ES-I3 (cell line): ENCODE measurements around the gene COPZ1.

Experiments used
- H3K36me3 ChIP-seq: 2 replicates; pipeline ENCODE4 v1.6.1; 2013; ENCODE audit warnings: mild to moderate bottlenecking, low read length, control low read depth, moderate library complexity; ENCODE audit not compliant: insufficient read depth
- H3K4me1 ChIP-seq: 2 replicates; pipeline ENCODE4 v1.6.1; 2013; ENCODE audit warnings: mild to moderate bottlenecking, control low read depth, low read length; ENCODE audit not compliant: insufficient read depth
- H3K9ac ChIP-seq: 2 replicates; pipeline ENCODE4 v1.6.1; 2013; ENCODE audit warnings: low read depth, mild to moderate bottlenecking, low read length, moderate library complexity
- H3K9me3 ChIP-seq: 2 replicates; pipeline ENCODE4 v1.6.1; 2013; ENCODE audit warnings: mild to moderate bottlenecking, low read length, moderate library complexity; ENCODE audit not compliant: control insufficient read depth, insufficient read depth

Gene COPZ1

GRCh38 chr12:54379398-54380201, 54.7 kb downstream of the COPZ1 start:
- peak overlapping the region; percentile 42; the same call in 1 of the 2 replicates for H3K9ac ChIP-seq
- H3K4me1 ChIP-seq, result peaks cover 4% of the 10 kb centered on the region; the same call in 1 of the 2 replicates
- H3K36me3 ChIP-seq, result no peaks in the 10 kb centered on the region
- H3K9me3 ChIP-seq, result no peaks in the 10 kb centered on the region

GRCh38 chr12:54381136-54381535, 56.2 kb downstream of the COPZ1 start:
- no peak overlapping the region for H3K9ac ChIP-seq
- H3K4me1 ChIP-seq, result peaks cover 17% of the 10 kb centered on the region
- no peaks in the 10 kb centered on the region for H3K9me3 ChIP-seq
- H3K36me3 ChIP-seq, result no peaks in the 10 kb centered on the region

GRCh38 chr12:54383041-54383609, 58.2 kb downstream of the COPZ1 start:
- Histone ChIP-seq H3K36me3 (no peaks in the 10 kb centered on the region), H3K9me3 (no peaks in the 10 kb centered on the region), H3K4me1 (peaks cover 37% of the 10 kb centered on the region), H3K9ac (no peak overlapping the region)

- H3K4me1 ChIP-seq, result peaks cover 52% of the 10 kb centered on the region
- H3K9ac ChIP-seq, result peak within 1 kb of the TSS; percentile 33; the same call in 1 of the 2 replicates
- H3K9me3 ChIP-seq, result no peaks in the 10 kb centered on the region
- no peaks in the 10 kb centered on the region for H3K36me3 ChIP-seq
Measured at GRCh38 chr12:54384591-54385041, 59.7 kb downstream of the COPZ1 start, which contains the start of gene ZNF385A. Gene ZNF385A, minus strand, starts transcription at chr12:54384733. Its CDS starts 219 bp downstream, at chr12:54384514.

GRCh38 chr12:54385251-54385914, 60.5 kb downstream of the COPZ1 start:
- H3K9me3 ChIP-seq, result no peaks in the 10 kb centered on the region
- peaks cover 58% of the 10 kb centered on the region for H3K4me1 ChIP-seq
- H3K9ac ChIP-seq, result peak overlapping the region; percentile 33; the same call in 1 of the 2 replicates
- H3K36me3 ChIP-seq, result no peaks in the 10 kb centered on the region

GRCh38 chr12:54386403-54387113, 61.6 kb downstream of the COPZ1 start:
- peaks cover 58% of the 10 kb centered on the region for H3K4me1 ChIP-seq
- no peaks in the 10 kb centered on the region for H3K9me3 ChIP-seq
- no peak overlapping the region for H3K9ac ChIP-seq
- no peaks in the 10 kb centered on the region for H3K36me3 ChIP-seq

GRCh38 chr12:54387114-54387467, 62.2 kb downstream of the COPZ1 start:
- Histone ChIP-seq H3K4me1 (peaks cover 58% of the 10 kb centered on the region), H3K9ac (no peak overlapping the region), H3K9me3 (no peaks in the 10 kb centered on the region), H3K36me3 (no peaks in the 10 kb centered on the region)

- H3K9ac ChIP-seq, result no peak overlapping the region
- no peaks in the 10 kb centered on the region for H3K9me3 ChIP-seq
- no peaks in the 10 kb centered on the region for H3K36me3 ChIP-seq
- H3K4me1 ChIP-seq, result peaks cover 58% of the 10 kb centered on the region
Measured at GRCh38 chr12:54388237-54389133, 63.6 kb downstream of the COPZ1 start.

- Histone ChIP-seq H3K36me3 (no peaks in the 10 kb centered on the region), H3K9me3 (no peaks in the 10 kb centered on the region), H3K4me1 (peaks cover 58% of the 10 kb centered on the region), H3K9ac (no peak overlapping the region)
Measured at GRCh38 chr12:54389134-54389508, 64.2 kb downstream of the COPZ1 start.

- H3K9ac ChIP-seq, result peak overlapping the region; percentile 28; the same call in 1 of the 2 replicates
- H3K9me3 ChIP-seq, result no peaks in the 10 kb centered on the region
- H3K36me3 ChIP-seq, result no peaks in the 10 kb centered on the region
- H3K4me1 ChIP-seq, result peaks cover 53% of the 10 kb centered on the region
Measured at GRCh38 chr12:54389607-54390175, 64.8 kb downstream of the COPZ1 start.

GRCh38 chr12:54390176-54390667, 65.3 kb downstream of the COPZ1 start:
- Histone ChIP-seq H3K9ac (peak overlapping the region; percentile 90; the same call in 1 of the 2 replicates), H3K4me1 (peaks cover 48% of the 10 kb centered on the region), H3K36me3 (no peaks in the 10 kb centered on the region), H3K9me3 (no peaks in the 10 kb centered on the region)

- peaks cover 43% of the 10 kb centered on the region for H3K4me1 ChIP-seq
- peaks cover 2% of the 10 kb centered on the region; the same call in 1 of the 2 replicates for H3K36me3 ChIP-seq
- H3K9me3 ChIP-seq, result no peaks in the 10 kb centered on the region
- H3K9ac ChIP-seq, result peak overlapping the region; percentile 90
Measured at GRCh38 chr12:54390668-54391551, 66.0 kb downstream of the COPZ1 start.
